ENCODE results near the gene HBB. TPM values are rescaled to one million over a fixed set of nuclear protein-coding genes. Genes with fewer than 3 reads are reported as not detected.

HBB gene
- total RNA-seq, 1 donor from 2014 or later, result not detected

- Histone ChIP-seq H3K9ac (no peak overlapping the region), H3K9me3 (ENCODE audit: low read depth) (no peaks in the 10 kb centered on the region), H3K27me3 (no peaks in the 10 kb centered on the region), H4K20me1 (ENCODE audit: low read depth) (no peaks in the 10 kb centered on the region), H3K4me2 (no peak overlapping the region), H3K4me1 (no peaks in the 10 kb centered on the region), H2AFZ (replicated peaks) (no peak overlapping the region), H3K4me3 (no peak overlapping the region), H3F3A (ENCODE audit: low read depth) (no peaks in the 10 kb centered on the region), H3K79me2 (ENCODE audit: low read depth) (no peaks in the 10 kb centered on the region), H3K36me3 (no peaks in the 10 kb centered on the region), H3K27ac (no peak overlapping the region)
- Mint-ChIP-seq H3K27ac (no peak overlapping the region), H3K36me3 (no peaks in the 10 kb centered on the region), H3K27me3 (ENCODE audit: insufficient read depth, low read depth) (no peaks in the 10 kb centered on the region), H3K4me3 (no peak overlapping the region), H3K4me1 (peaks cover 6% of the 10 kb centered on the region), H3K9me3 (no peaks in the 10 kb centered on the region)
- TF ChIP-seq EZH2 (IDR thresholded peaks at IDR 0.05) (no peak), EZH2phosphoT487 (IDR thresholded peaks at IDR 0.05) (no peak), CTCF (IDR thresholded peaks at IDR 0.05) (no peak)
- no peak for DNase-seq (ENCODE audit: low spot score)
Observed at GRCh38 chr11:5246772-5247471, 20.1 kb upstream of the HBB start.

- no peaks in the 10 kb centered on the region for H3K9me3 Mint-ChIP-seq
- H3K36me3 ChIP-seq, result no peaks in the 10 kb centered on the region
Observed at GRCh38 chr11:5245155-5245554, 18.3 kb upstream of the HBB start.

DNA sequence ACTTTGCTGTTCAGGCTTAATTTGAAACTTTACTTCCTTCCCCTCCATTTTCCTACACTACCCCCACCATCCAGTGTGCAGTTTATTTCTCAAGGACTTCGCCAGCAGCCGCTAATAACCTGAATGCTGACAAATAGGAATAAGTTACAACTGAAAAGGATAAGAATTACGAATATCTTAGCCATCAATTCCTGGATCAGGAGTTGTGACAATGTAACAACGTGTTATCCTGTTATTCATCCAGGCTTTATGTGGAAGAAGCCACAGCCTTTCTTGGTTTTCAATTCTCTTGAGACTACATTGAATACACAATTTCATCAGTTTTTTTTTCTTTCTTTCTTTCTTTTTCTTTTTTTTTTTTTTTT, 16.9 kb upstream of the HBB start:
- Histone ChIP-seq H3F3A (ENCODE audit: low read depth) (no peaks in the 10 kb centered on the region), H3K36me3 (no peaks in the 10 kb centered on the region), H3K4me1 (no peaks in the 10 kb centered on the region), H3K27ac (no peak overlapping the region), H3K9me3 (ENCODE audit: low read depth) (no peaks in the 10 kb centered on the region), H3K27me3 (no peaks in the 10 kb centered on the region), H3K9ac (no peak overlapping the region), H4K20me1 (ENCODE audit: low read depth) (no peaks in the 10 kb centered on the region), H3K79me2 (ENCODE audit: low read depth) (no peaks in the 10 kb centered on the region), H2AFZ (replicated peaks) (no peak overlapping the region), H3K4me3 (no peak overlapping the region), H3K4me2 (no peak overlapping the region)
- TF ChIP-seq EZH2phosphoT487 (IDR thresholded peaks at IDR 0.05), result no peak
- no peak for TF ChIP-seq EZH2 (IDR thresholded peaks at IDR 0.05)
- no peak for TF ChIP-seq CTCF (IDR thresholded peaks at IDR 0.05)
- Mint-ChIP-seq H3K27ac (no peak overlapping the region), H3K9me3 (no peaks in the 10 kb centered on the region), H3K4me1 (peaks cover 6% of the 10 kb centered on the region), H3K27me3 (ENCODE audit: insufficient read depth, low read depth) (no peaks in the 10 kb centered on the region), H3K36me3 (no peaks in the 10 kb centered on the region), H3K4me3 (no peak overlapping the region)
- DNase-seq (ENCODE audit: low spot score), result no peak

More at GRCh38 chr11:5245155-5245554, 18.3 kb upstream of the HBB start:
- Histone ChIP-seq H3K27me3 (no peaks in the 10 kb centered on the region), H2AFZ (replicated peaks) (no peak overlapping the region), H3F3A (ENCODE audit: low read depth) (no peaks in the 10 kb centered on the region), H3K4me1 (no peaks in the 10 kb centered on the region), H3K9me3 (ENCODE audit: low read depth) (no peaks in the 10 kb centered on the region), H4K20me1 (ENCODE audit: low read depth) (no peaks in the 10 kb centered on the region), H3K9ac (no peak overlapping the region), H3K79me2 (ENCODE audit: low read depth) (no peaks in the 10 kb centered on the region), H3K27ac (no peak overlapping the region), H3K4me3 (no peak overlapping the region), H3K4me2 (no peak overlapping the region)
- TF ChIP-seq EZH2 (IDR thresholded peaks at IDR 0.05) (no peak), CTCF (IDR thresholded peaks at IDR 0.05) (no peak), EZH2phosphoT487 (IDR thresholded peaks at IDR 0.05) (no peak)
- Mint-ChIP-seq H3K4me3 (no peak overlapping the region), H3K4me1 (peaks cover 6% of the 10 kb centered on the region), H3K36me3 (no peaks in the 10 kb centered on the region), H3K27me3 (ENCODE audit: insufficient read depth, low read depth) (no peaks in the 10 kb centered on the region), H3K27ac (no peak overlapping the region)
- no peak for DNase-seq (ENCODE audit: low spot score)

Measured in neural progenitor cell (in vitro differentiated cells).